NCI-H460 (cell line): ENCODE data around the gene RAB29. TPM values are rescaled to one million over a fixed set of nuclear protein-coding genes. Genes with fewer than 3 reads are reported as not detected.

Experiments
- DNase-seq: peaks from one replicate; pipeline ENCODE4 v3.0.0-alpha.2; 2016; ENCODE audit warnings: low read depth; ENCODE audit errors: extremely low read depth
- total RNA-seq: library from RNA; depleted of rRNA; stranded (reverse); fragments of >200 nt; shearing (Covaris generic); gene quantifications from 2 replicates; pipeline ENCODE4 v1.2.3, GENCODE V29; 2014

RAB29 gene
- total RNA-seq, 1 experiment from 2014 or later = 16.1 TPM

DNA sequence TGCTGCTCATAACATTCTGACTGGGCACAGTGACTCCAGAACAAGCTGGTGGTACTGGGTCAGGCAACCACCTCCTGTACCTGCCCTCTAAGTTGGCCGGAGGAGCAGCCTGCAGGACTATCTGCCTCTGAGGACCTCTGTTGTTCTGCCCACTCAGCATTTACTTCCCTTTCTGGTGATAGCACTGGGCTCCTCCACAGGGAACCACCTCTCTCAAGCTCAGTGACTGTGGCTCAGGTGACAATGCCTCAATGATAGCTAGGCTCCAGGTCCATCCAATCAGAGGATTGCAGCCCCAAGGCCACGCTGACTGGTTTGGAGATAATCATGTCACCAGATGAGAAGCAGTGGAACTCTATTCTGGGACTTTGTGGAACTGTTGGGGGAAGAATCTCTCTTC is 21.9 kb upstream of the RAB29 start:
- no peak for DNase-seq

DNA sequence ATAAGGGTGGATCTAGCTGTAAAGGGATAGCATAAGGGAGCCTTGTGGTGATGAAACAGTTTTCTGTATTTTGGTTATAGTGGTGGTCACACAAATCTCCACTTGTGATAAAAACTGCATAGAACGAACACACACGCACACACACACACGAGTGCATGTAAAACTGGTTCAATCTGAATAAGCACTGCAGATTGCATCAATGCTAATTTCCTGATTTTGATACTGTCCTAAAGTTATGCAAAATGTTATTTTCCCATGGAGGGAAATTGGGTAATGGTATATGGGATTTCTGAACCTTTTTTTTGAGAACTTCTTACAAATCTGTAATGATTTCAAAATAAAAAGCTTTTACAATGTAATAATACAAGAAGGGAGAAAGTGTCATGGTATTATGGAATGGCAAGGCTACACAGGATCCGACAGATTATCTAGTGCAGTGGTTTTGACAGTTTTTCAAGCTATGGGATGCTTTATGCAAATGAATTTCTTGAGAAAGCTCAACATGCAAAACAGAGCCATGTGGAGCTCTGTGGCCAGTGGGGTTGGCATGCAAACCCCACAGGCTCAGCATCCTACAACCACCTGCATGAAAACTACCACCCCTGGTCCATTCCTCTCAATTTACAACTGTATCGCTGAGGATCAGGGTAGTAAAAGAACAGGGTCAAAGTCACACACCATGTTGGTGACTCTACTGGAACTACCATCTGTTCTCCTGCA is 18.9 kb upstream of the RAB29 start:
- DNase-seq = no peak

- no peak for DNase-seq
Observed at GRCh38 chr1:205792961-205793673, 17.8 kb upstream of the RAB29 start.

- DNase-seq = no peak
Observed at GRCh38 chr1:205792481-205792881, 17.2 kb upstream of the RAB29 start.

- DNase-seq = peak; percentile 74
Observed at GRCh38 chr1:205791568-205792180, 16.4 kb upstream of the RAB29 start.

- no peak for DNase-seq
Observed at GRCh38 chr1:205787287-205787916, 12.1 kb upstream of the RAB29 start.

DNA sequence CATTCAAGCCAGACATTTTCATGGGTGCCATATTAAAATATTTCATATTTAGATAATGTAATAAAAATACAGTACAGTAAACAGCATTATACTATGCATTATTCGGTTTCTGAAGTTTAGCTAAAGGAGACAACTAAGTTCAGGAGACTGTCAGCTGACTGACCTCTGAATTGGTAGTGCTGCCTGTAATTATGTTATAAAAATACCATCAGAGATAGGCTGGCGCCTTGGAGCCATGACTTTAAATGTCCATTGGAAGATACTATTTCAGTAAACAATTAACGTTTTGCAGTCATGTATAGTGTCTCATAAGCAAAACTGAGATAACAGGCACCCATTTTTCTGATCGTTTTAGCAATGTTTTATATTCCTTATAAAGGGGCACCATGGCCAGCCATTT is 11.3 kb upstream of the RAB29 start:
- no peak for DNase-seq

DNA sequence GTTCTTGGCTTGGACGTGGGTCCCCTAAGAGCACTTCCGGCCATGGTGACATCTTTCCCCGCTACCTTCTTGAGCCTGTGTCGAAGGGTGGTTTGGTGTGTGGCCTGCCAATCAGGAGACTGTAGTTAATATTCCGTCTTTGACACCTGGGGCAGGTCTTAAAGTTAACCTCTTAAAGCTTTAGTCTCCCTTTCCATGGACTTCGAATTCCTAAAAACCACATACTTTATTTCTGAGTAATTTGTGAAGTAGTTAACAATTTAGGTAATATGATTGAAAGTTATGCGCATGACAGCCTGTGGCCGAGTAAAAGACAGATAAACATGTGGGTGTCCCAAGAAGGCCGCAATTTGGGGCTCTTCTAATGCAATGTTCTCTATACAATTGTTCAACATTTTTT is 10.2 kb upstream of the RAB29 start:
- no peak for DNase-seq

- no peak for DNase-seq
Observed at GRCh38 chr1:205783904-205784303, 8.6 kb upstream of the RAB29 start.

- DNase-seq = no peak
Observed at GRCh38 chr1:205783433-205783795, 8.1 kb upstream of the RAB29 start.

DNA sequence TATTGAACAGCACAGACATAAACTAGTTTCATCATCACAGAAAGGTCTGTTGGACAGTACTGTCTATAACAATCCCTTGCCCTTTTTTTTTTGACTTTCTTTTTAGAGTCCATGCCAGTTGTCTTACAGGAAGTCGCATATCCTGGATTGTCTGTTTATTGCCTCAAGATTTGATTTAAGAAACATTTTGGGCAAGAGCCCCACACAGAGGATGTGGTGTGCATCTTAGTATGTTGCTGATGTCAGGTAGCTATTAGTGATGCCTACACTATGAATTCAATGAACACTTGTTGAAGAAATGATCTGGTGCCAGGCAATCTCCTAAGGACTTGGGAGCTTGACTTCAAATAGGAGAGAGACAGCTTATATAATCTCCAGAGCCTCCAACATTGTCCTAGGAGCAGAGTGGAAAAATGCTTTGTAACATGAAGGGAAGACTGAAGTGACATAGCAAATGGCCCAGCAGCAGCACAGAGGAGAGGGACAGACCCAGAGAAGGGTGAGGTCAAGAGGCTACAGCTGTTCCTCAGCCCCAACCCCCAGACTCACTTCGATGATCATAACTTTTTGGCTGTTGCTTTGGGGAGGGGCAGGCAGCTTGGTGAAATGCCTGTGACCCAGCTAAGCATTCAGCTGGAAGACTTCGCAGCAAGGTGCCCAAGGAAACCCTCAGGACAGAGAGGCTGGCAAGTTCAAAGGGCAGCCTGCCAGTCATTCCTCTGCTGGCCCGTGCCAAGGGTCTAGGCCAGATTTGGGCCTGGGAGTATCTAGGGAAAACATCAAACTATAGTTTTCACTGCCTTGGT is 7.5 kb upstream of the RAB29 start:
- DNase-seq = no peak

DNA sequence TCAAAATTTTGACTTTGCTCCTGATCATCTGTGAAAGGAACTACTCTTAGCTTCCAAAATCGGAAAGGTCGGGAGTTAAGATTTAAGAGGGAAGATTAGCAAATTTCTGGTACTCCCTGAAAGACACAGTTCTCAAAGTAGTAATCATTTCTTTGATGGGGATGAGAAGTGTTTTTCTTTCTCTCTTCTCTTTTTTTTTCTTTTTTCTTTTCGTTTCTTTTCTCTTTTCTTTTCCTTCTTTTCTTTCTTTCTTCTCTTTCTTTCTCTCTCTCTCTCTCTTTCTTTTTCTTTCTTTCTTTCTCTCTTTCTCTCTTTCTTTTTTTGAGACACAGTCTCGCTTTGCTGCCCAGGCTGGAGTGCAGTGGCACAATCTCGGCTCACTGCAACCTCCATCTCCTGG is 5.1 kb upstream of the RAB29 start:
- DNase-seq = no peak

DNA sequence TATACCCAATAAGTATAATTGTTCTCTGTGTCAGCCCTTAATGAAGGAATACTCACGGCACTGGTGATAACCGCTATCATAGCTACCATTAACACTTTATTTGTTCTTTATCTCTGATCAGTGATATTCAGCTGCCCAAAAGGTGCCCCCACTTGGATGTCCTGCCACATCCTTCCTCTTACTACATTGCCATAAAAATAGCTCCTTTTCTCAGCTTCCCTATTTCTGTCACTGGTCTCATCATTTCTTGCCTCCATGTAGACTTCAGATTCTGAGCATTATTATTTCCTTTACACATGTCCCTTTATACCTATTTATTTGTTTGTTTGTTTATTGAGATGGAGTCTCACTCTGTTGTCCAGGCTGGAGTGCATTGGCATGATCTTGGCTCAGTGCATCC is 2.7 kb upstream of the RAB29 start:
- DNase-seq = no peak

DNA sequence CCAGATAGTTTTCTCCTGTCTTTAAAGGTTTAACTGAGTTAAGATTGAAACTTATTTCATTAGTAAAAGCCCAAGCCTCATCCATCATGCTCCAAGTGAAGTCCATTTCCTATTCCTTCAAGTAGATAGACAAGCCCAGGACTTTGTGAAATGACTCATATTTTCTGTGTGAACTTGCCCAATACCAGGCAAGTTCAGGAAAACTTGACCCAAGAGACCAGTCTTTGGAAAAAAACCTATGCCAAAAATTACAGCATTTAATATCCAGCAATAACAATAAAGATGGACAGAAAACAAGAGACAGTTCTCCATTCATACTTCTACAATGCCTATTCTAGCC is 405 bp upstream of the RAB29 start:
- DNase-seq = no peak

GRCh38 chr1:205774198-205775014 is 876 bp downstream of the RAB29 start:
- no peak for DNase-seq

DNA sequence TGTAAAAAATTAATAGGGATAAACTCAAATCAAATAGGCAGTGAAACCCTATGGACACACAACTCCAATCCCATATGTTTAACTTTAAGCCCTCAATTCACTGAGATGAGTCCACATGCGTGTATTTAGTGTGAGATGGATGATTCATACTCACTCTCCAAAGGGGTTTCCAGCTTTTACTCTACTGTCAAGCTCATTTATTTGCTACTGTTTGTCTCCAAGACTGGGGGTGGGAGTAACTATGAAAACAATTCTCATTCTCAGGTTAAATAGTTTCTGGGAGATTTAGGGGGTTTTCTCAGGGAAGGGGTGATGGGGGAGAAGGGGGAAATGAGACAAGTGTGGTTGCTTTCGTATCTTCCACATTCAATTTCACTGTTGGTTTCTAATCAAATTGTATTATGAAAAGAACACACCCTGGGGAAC is 2.7 kb downstream of the RAB29 start:
- no peak for DNase-seq

DNA sequence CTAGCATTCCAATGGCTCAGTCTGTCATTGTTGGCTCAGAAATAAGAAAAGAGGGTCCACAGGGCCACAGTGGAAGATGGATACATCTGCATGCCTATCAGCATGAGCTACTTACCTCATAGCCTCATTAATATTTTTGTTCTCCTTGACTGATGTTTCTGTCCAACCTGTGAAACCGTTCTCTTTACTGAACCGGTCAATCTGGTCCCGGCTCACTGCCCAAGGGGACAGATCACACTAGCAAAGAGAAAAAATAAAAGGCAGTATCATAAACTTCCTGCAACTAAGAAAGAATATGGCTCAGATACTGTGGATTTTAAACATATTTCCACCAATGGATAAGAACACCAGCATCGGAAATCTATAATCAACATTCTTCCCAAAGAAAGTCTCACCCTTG is 4.7 kb downstream of the RAB29 start:
- DNase-seq = no peak

- no peak for DNase-seq
Observed at GRCh38 chr1:205769641-205770365, 5.5 kb downstream of the RAB29 start.

- DNase-seq = no peak
Observed at GRCh38 chr1:205767248-205767647, 8.0 kb downstream of the RAB29 start.
